Left renal pelvis (tissue), 4 donors: ENCODE results near the gene INSRR. TPM values are rescaled to one million over a fixed set of nuclear protein-coding genes. Genes with fewer than 3 reads are reported as not detected.

Source experiments
- polyA plus RNA-seq, 4 donors: library from polyadenylated mRNA; unstranded; fragments of 120-200 nt; gene quantifications; one replicate each; pipeline ENCODE4 v1.2.1, GENCODE V29; 2013; ENCODE audit not compliant: insufficient read length in 4 of 4

Gene INSRR
- polyA plus RNA-seq, 4 donors: 1.0 to 3.9 (median 1.3) TPM

Other genes starting within 250 kb of the INSRR start
- gene HAPLN2, start 239.7 kb downstream of the INSRR start, polyA plus RNA-seq: under 1 TPM; 0.16 to 0.63 (median 0.28) TPM
- gene BCAN, start 217.0 kb downstream of the INSRR start, polyA plus RNA-seq: under 1 TPM; 0.21 to 0.82 (median 0.36) TPM
- 100 to 1,000 TPM in 3 of 4 donors, 10 to 100 TPM in 1; 55.8 to 159 (median 147) TPM for gene NES, start 181.7 kb downstream of the INSRR start, polyA plus RNA-seq
- 100 to 1,000 TPM in 2 of 4 donors, 10 to 100 TPM in 2; 96.4 to 313 (median 105) TPM for gene CRABP2, start 153.5 kb downstream of the INSRR start, polyA plus RNA-seq
- 10 to 100 TPM; 29.3 to 49.2 (median 31.7) TPM for gene METTL25B, start 130.6 kb downstream of the INSRR start, polyA plus RNA-seq
- gene ISG20L2, start 130.4 kb downstream of the INSRR start, polyA plus RNA-seq: 10 to 100 TPM; 39.0 to 46.1 (median 43.7) TPM
- 10 to 100 TPM; 45.8 to 72.7 (median 66.1) TPM for gene MRPL24, start 118.0 kb downstream of the INSRR start, polyA plus RNA-seq
- gene HDGF, start 107.4 kb downstream of the INSRR start, polyA plus RNA-seq: 100 to 1,000 TPM; 174 to 284 (median 268) TPM
- 100 to 1,000 TPM in 3 of 4 donors, 10 to 100 TPM in 1; 94.8 to 133 (median 117) TPM for gene PRCC, start 91.6 kb downstream of the INSRR start, polyA plus RNA-seq
- gene SH2D2A, start 42.3 kb downstream of the INSRR start, polyA plus RNA-seq: 1 to 10 TPM in 2 of 4 donors, under 1 TPM in 2; 0.60 to 2.3 (median 0.95) TPM
- gene NTRK1, start 1.7 kb upstream of the INSRR start, polyA plus RNA-seq: 1 to 10 TPM; 1.2 to 3.1 (median 2.0) TPM
- 10 to 100 TPM; 18.1 to 64.2 (median 21.6) TPM for gene PEAR1, start 34.6 kb upstream of the INSRR start, polyA plus RNA-seq
- 1 to 10 TPM in 1 of 4 donors, under 1 TPM in 3; 0.32 to 1.4 (median 0.71) TPM for gene LRRC71, start 61.5 kb upstream of the INSRR start, polyA plus RNA-seq
- 10 to 100 TPM; 27.4 to 42.3 (median 31.3) TPM for gene ARHGEF11, start 186.6 kb upstream of the INSRR start, polyA plus RNA-seq
- under 1 TPM in 1 of 4 donors, not detected in 3; 0.07 TPM for gene ETV3L, start 240.7 kb upstream of the INSRR start, polyA plus RNA-seq